ENCODE results near the gene ABL1.
A peak's percentile ranks its signal among the peaks of the same experiment; 100 is the strongest.
"Not testable (repeated sequence)": the region's sequence is repeated elsewhere in the genome, so short reads cannot be mapped to it uniquely, and the experiment has no call there.

The ABL1 gene

DNA sequence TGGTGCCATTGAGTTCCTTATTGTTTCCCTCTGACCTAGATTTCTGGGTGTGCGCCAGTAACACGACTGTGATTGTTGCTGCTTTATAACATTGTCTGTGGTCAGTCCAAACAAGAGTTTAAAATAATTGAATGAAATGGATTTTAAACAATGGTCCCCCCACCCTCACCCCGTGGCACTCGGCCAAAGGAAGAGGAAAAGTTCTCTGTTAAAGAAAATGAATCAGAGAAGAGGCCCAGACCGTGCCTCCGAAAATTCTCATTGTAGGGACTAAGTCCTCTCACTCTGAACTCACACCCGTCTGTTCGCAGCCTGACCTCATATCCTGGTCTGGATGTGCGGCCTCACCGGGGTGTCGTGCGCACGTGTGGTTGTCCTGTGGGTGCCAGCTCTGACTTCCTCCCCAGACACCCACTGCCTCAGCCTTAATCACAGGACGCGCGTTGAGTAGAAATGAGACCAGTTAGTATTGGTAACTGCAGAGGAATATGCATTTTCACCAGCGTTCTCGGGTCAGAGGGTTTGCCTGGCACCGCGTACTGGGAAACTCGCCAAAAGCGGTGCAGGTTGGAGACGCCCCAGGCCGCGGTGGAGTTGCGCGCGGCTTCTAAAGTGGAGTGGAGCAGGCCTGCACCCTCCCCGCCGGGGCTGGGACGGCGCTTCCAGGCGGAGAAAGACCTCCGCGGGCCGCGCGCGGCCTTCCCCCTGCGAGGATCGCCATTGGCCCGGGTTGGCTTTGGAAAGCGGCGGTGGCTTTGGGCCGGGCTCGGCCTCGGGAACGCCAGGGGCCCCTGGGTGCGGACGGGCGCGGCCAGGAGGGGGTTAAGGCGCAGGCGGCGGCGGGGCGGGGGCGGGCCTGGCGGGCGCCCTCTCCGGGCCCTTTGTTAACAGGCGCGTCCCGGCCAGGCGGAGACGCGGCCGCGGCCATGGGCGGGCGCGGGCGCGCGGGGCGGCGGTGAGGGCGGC, at the start of gene ABL1:
TSS of gene ABL1 (plus strand) at position 884 of the 966 bp plus-strand sequence. CDS start 193 bp downstream, outside the sequence.
- peak; percentile 63 for DNase-seq

DNA sequence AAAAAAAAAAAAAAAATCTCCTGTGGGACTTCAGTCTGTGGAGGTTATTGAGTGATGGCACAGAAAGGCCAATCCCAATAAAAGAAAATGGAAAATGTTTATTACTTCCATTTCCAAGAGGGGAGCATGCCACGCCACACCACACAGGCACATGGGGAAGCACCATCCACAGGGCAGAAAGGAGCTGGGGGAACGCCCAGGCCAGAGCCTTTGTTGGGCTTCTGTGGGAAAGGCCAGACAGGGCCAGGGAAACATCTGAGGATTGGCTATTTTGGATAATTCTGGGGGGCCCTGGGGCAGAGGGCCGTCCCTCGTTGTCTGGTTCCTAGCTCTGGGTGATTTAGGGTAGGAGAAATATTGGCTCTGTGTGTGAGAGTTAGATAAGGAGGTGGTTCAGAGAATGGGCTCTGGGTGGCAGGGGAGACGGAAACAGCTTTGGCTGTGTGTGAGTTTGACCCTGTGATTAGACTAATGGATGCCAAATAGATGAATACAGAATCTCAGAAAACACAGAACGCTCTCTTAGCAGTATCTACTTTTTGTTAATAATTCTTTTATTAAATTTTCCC, 49.0 kb upstream of the ABL1 start:
- no peak for DNase-seq

DNA sequence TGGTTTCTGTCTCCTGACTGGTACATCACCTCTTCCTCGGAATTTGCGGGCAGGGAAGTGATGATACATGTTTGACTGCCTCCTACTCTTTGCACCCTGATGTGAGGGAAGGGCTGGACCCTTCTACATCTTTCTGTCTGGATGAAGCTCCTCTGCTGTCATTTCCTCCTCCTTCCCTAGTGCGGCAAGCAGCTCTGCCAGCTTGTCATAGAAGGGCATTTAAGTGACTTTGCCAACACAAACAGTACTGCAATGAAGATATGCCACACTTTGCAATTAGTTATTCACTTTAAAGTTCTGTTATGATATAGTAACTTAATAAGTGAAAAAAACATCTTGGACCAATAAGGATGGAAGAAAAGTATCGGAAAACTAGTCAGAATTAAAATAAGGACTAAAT, 48.5 kb upstream of the ABL1 start:
- no peak for DNase-seq

DNA sequence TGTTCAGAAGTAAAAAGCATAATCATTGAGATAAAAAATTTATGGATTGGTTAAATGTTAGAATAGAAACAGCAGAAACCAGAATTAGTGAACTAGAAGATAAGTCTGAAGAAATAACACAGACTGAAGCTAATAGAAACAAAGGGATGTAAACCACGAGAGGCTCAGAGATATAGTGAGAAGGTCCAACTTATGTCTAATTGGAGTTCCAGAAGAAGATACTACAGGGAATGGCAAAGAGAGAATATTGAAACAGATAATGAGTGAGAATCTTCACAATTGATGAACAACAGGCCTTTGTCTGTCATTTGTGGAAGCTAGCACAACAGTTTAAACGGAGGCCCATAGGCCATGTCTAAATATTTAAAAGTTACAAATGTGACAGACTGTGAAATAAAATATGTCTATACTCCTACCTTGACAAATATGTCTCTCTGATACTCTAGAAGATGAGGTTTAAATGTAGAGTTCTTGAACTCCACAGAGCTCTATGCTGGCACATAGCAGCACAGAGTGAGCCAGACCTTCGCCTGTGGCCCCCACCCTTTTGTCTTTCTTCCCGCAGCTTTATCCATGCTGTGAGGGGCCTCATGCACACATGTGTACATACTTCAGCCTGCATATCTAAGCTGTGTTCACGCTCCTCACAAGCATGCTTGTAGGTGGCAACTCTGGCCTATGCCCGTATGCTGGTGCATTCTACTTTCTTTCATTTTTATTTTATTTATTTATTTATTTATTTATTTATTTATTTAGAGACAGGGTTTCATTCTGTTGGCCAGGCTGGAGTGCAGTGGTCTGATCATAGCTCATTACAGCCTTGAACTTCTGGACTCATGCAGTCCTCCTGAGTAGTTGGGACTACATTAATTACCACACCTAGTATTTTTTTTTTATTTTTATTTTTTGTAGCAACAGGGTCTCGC, 45.0 kb upstream of the ABL1 start:
- DNase-seq, result no peak

DNA sequence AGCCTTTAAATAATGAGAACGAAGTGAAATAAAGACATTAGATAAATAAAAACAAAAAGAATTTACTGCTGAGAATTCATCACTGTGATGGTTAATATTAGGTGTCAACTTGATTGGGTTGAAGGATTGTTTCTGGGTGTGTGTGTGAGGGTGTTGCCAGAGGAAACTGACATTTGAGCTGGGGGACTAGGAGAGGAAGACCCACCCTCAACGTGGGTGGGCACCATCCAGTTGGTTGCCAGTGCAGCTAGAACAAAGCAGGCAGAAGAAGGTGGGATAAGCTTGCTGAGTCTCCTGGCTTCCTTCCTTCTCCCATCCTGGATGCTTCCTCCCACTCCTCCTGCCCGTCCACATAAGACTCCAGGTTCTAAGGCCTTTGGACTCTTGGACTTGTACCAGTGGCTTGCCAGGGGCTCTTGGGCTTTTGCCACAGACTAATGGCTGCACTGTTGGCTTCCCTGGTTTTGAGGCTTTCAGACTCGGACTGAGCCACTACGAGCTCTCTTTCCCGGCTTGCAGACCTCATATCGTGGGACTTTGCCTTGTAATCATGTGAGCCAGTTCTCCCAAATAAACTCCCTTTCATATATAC, 43.7 kb upstream of the ABL1 start:
- DNase-seq, result no peak

DNA sequence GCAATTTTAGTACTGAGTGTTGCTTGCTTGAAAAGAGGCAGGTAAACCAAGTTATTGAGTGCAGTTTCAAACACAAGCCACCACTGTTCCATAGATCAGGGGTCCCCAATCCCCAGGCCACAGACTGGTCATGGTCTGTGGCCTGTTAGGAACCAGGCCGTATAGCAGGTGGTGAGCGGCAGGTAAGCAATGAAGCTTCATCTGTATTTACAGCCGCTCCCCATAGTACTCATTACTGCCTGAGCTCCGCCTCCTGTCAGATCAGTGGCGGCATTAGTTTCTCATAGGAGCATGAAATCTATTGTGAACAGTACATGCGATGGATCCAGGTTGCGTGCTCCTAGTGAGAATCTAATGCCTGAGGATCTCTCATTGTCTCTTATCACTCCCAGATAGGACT, 41.5 kb upstream of the ABL1 start:
- DNase-seq, result no peak

DNA sequence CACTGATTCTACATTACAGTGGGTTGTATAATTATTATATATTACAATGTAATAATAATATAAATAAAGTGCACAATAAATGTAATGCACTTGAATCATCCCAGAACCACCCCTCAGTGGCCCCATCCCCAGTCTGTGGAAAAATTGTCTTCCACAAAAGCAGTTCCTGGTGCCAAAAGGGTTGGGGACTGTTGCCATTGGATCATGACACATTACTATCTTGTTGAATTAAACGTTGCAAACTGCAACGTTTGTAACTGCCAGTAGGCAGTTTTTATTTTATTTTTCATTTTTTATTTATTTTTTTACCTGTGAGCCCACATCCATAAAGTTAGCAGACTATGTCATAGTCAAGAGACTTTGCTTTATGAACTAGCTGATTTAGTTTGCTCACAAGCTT, 41.0 kb upstream of the ABL1 start:
- DNase-seq, result not testable (repeated sequence)

DNA sequence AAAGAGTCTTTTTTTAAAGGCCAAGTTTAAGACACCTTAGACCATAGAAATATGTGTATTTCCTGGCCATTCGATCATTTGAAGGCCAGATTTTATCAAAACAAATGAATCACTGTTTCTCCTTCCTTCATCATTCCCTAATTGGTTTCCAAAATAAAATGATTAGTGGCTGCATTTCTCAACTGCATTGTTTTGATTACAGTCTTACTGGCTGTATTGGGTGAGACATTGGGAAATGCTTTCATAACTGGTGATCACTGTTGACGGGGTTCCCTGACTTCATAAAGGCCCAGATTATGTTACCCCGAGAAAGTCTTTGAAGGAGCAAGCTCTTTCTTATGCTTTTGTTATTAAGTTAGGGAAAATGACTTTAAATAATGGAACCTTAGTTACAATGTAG, 40.6 kb upstream of the ABL1 start:
- DNase-seq, result not testable (repeated sequence)

DNA sequence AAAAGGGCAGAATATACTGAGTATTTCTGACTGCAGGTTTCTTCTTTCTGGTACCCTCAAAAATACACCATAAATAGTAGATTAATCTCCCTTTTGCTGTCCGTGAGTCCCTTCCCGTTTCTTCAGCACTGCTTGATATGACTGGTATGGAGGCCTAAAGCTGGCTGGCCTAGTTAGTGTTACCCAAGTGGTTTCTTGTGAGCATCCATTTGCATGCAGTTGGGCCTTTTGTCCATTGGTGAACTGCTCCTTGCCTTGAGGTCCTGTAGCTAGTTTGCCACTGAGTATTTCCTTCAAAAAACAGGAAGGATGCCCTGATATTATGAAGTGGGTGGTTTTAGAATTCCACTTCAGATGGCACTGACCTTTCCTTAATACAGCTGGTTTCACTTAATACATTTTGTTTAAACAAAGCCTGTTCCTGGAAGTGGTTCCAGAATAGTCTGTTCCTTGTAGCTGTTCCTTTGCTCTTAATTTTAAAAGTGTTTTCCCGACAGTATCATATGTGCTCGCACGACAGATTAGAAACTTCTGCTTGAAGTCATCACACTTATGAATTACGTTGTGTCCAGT, 40.0 kb upstream of the ABL1 start:
- DNase-seq, result no peak

DNA sequence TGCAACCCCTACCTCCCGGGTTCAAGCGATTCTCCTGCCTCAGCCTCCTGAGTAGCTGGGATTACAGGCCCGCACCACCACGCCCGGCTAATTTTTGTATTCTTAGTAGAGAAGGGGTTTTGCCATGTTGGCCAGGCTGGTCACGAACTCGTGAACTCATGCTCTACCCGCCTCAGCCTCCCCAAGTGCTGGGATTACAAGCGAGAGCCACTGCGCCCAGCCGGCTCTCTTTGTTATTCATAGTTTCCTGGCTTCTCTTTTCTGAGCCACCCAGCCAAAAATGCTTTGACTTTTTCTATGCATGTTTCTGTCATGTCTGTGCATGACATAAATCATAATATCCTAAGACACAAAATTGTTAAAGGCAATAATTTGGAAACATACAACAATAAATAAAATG, 31.9 kb upstream of the ABL1 start:
- not testable (repeated sequence) for DNase-seq

DNA sequence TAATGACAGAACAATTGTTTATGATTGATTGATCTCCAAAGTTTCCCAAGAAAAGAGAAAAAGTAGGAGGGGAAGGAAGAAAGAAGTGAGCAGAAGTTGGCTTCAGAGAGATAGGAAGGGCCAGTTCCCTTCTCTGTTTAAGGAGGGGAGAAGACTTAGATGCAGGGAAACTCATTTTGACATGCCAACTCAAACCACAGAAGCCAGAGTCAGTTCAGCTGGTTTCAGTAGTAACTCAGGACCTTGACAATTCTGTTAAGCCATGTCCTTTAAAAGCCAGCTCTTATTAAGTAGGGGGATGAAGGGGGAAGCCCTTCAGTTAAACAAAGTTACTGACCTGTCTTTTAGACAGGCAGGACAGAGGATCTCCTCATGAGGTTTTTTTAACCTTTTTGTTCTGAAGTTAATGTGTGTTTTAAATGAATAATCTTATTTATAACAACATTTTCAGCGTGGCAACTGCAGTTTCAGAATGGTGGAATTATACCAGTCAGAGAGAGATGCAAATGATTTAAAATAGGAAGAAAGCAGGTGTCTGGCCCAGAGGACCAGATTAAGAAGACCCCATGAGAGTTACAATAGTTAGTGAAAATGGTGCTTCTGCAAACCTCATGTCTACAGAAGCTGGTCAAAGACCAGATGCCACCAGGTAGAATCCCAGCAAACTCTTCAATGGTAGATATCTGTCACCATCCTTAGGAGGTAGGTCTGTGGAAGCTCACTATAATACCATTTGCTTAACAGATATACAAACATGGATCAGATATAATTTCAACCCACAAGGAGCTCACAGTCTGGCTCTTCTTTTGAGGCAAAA, 29.3 kb upstream of the ABL1 start:
- DNase-seq, result no peak

DNA sequence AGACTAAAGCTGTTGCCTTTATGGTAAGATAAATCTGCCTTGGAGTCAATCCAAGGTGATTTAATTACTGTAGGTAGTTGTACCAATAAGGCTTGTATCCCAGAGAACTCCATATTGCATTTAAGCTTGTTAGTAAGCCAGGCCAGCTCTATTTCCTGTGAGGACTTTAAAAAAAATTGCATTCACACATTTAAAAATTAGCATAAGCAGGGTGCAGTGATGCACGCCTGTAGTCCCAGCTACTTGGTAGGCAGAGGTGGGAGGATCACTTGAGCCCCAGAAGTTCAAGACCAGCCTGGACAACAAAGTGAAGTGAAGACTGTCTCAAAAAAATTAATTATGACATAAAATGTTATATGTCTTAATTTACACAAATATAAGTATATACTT, 28.7 kb upstream of the ABL1 start:
- DNase-seq, result no peak

DNA sequence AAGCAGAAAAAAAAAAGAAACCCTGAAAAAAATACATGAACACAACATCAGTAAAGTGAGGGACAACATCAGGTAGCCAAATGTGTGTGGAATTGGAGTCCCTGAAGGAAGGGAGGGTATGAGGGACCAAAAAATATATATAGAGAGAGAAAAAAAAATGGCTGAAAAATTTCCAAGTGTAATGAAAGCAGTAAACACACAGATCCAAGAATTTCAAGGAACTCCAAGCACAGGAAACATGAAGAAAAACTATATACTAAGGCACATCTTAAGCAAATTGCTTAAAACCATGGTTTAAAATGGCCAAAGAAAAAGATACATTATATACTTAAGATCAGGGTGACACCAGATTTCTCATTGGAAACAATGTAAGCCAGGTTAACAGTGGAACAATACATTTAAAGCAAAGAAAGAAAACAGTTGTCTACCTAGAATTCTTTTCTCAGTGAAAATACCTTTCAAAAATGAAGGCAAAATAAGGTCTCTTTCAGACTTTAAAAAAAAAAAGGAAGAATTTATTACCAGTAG, 24.4 kb upstream of the ABL1 start:
- DNase-seq, result no peak

DNA sequence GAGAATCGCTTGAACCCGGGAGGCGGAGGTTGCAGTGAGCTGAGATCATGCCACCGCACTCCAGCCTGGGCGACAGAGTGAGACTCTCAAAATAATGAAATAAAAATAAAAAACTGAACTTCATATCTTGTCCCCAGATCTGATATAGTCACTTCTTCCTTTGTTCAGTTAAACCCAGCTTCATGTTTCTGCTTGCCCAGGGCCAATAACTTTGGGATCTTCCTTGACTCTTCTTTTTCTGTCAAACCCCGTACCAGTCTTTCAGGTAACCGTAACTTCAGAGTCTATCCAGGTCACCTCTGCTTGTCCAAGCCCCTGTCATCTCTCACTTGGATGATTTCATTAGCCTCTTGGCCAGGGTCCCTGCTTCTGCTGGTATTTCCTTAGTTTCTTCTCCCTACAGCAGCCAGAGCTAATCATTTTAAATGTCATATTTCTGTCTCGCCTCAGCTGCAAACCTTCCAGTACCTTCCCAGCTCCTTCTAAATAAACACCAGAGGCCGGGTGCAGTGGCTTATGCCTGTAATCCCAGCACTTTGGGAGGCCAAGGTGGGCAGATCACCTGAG, 19.7 kb upstream of the ABL1 start:
- no peak for DNase-seq

DNA sequence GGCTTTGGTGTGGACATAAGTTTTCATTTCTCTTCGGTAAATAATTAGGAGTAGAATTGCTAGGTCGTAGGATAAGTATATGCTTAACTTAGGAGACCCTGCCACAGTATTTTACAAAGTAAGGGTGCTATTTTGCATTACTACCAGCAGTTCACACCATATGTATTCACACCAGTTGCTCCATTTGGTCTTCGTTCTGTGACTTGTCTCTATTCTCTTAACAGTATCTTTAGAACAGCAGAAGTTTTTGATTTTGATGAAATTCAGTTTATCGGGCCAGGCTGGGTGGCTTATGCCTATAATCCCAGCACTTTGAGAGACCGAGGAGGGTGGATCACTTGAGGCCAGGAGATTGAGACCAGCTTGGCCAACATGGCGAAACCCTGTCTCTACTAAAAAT, 17.1 kb upstream of the ABL1 start:
- DNase-seq, result no peak

DNA sequence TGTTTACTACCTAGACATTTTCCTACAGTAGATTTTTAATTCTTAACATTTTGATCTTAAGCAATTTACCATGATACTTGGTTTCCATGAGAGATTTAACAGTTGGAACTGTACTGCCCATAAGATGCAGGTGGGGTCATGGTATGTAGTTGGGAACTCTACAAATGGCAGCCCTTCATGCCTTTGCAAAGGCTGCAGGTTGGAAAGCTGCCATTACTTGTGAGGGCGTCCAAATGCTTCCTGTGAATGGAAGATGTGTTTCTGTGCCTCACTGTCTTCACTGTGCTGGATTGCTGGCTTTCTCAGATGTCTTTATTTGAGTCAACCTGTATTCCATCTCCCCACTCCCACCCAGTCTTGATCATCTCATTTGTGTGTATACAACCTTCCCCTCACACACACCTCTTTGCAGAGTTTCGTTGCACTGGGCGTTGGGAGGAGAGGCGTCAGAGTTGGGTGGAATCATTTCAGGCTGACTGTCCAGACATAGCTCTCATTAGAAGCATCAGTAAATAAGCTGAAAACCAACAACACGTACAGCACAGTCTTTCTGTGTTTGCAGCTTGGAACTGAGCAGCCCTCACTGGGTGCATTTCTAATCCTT, 14.8 kb upstream of the ABL1 start:
- no peak for DNase-seq

DNA sequence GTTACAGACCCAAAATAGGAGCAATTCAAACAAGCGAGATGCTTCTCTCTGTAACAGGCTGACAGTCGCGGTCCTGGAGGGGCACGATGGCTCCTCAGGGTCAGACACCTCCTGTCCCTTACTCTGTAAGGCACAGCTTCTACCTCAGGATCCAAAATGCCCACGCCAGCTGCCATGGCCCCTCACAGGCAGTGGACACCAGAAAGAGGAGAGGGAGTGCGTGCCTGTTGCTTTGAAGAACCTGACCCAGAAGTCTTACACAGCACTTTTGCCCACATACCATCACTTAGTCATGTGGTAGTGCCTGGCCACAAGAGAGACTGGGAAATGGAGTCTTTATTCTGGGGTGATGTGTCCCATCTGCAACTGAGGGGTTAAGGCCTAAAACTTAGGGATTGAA, 11.6 kb upstream of the ABL1 start:
- DNase-seq, result no peak

DNA sequence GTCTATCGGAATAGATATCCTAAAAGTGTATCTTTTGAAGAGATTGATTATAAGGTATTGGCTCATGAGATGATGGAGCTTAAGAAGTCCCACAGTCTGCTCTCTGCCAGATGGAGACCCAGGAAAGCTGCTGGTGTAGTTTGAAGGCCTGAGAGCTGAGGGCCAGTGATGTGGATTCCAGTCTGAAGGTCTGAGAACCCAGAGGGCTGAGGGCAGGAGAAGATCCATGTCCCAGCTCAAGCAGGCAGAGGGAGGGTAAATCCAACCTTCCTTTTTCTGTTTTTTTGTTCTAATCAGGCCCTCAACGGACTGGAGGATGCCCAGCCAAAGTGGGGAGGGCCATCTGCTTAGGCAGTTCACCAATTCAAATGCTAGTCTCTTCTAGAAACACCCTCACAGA, 11.0 kb upstream of the ABL1 start:
- DNase-seq, result no peak

DNA sequence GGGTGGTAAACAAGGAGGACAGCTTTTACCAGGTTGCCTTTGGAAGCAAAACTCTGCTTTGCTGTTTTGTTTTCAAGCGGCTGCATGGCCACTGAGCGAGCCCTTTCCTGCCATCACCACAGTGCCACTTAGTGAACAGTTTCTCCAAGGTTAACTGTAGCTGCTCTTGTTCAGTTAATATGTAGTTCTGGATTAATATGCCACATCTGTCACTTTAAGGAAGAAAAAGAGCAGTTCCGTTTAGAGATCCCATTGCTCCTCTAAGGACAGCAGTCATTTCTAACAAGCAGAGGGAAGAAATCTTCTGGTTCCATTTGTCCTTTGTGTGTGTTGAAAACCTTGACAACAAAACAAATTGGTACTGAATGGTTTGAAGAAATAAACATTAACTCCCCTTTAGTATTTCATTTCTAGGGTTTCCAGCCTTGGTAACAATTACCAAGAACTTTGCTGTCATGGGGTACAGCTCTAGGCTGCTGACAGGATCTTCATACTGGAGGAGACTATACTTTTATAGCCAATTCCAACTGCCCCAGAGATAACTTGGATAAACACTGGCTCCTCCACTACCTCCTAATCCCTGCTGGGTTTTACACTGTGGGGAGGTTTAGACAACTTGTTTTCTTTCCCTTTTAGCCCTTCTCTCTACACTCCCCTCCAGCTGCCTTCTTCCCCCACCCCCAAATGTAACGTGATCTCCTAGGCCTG, 10.3 kb upstream of the ABL1 start:
- DNase-seq, result no peak

DNA sequence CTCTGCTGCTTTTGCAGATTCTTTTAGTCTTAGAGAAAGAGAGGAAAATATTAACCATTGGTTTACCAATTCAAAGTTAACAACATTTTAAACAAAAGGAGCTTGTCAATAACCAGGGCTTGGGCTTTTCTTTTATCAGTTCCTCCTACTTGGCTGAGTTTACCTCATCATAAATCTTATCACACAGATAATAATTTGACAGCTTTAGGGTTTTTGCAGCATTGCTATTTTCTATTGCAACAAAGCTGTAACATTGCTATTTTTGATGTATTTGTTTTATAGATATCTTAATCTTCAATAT, 9.8 kb upstream of the ABL1 start:
- no peak for DNase-seq
